HL-60 (cell line): Measurements from ENCODE around the gene KLHL18.
"Not testable (repeated sequence)": the region's sequence is repeated elsewhere in the genome, so short reads cannot be mapped to it uniquely, and the experiment has no call there.

ENCODE experiments used
- DNase-seq, 2 experiments: peaks; one replicate each; pipeline ENCODE4 v3.0.0-alpha.2; 2010 to 2020; ENCODE audit warnings: low read depth in 1 of 2, low spot score in 1 of 2
- H3K27ac ChIP-seq: fragments of 250-450 bp; sonication (Bioruptor Pico); replicated peaks from 2 replicates; pipeline ENCODE4 v1.5.1; 2020; ENCODE audit warnings: mild to moderate bottlenecking, moderate library complexity
- H3K27me3 ChIP-seq: fragments of 250-450 bp; sonication (Bioruptor Pico); 2 replicates; pipeline ENCODE4 v1.5.1; 2021; ENCODE audit warnings: mild to moderate bottlenecking, moderate library complexity; ENCODE audit not compliant: insufficient read depth, poor library complexity, severe bottlenecking
- H3K4me3 ChIP-seq: replicated peaks from 2 replicates; pipeline ENCODE4 v1.5.1; 2011; ENCODE audit warnings: mild to moderate bottlenecking, control low read depth, low read length; ENCODE audit not compliant: insufficient read depth
- CTCF ChIP-seq: IDR thresholded peaks from one replicate; pipeline ENCODE4 v1.5.1; 2011; ENCODE audit warnings: low read length, control low read depth, inconsistent platforms; ENCODE audit not compliant: insufficient read depth
- GABPA ChIP-seq: IDR thresholded peaks from 2 replicates; pipeline ENCODE4 v1.6.1; 2012; ENCODE audit warnings: low read depth
- POLR2AphosphoS5 ChIP-seq: IDR thresholded peaks from 2 replicates; pipeline ENCODE4 v1.6.1; 2012; ENCODE audit warnings: low read depth
- REST ChIP-seq: IDR thresholded peaks from 2 replicates; pipeline ENCODE4 v1.6.1; 2012; ENCODE audit warnings: low read depth; ENCODE audit not compliant: insufficient replicate concordance
- SPI1 ChIP-seq: IDR thresholded peaks from 2 replicates; pipeline ENCODE4 v1.6.1; 2012; ENCODE audit warnings: low read depth, mild to moderate bottlenecking, borderline replicate concordance

KLHL18 gene

GRCh38 chr3:47288966-47289910, 6.5 kb downstream of the KLHL18 start:
- Histone ChIP-seq H3K4me3 (no peak overlapping the region), H3K27ac (peak overlapping the region; percentile 33; the same call in 1 of the 2 replicates), H3K27me3 (no peaks in the 10 kb centered on the region)
- peak; percentile 68 to 70 for DNase-seq
- TF ChIP-seq GABPA = no peak
- TF ChIP-seq SPI1 = peak; percentile 13; the same call in 1 of the 2 replicates

- H3K4me3 ChIP-seq = no peak overlapping the region
- no peak for DNase-seq
- no peak for TF ChIP-seq CTCF
- no peak for TF ChIP-seq SPI1
- TF ChIP-seq GABPA = no peak
- TF ChIP-seq POLR2AphosphoS5 = no peak
- H3K27me3 ChIP-seq = no peaks in the 10 kb centered on the region
- no peak overlapping the region for H3K27ac ChIP-seq
Observed at GRCh38 chr3:47291158-47291753, 8.5 kb downstream of the KLHL18 start.

- not testable (repeated sequence) for H3K27ac ChIP-seq, H3K27me3 ChIP-seq, DNase-seq, H3K4me3 ChIP-seq
Observed at GRCh38 chr3:47291754-47292420, 9.1 kb downstream of the KLHL18 start.

- Histone ChIP-seq H3K27me3 (no peaks in the 10 kb centered on the region), H3K4me3 (no peak overlapping the region), H3K27ac (no peak overlapping the region)
- no peak for DNase-seq
- no peak for TF ChIP-seq CTCF
- no peak for TF ChIP-seq POLR2AphosphoS5
- no peak for TF ChIP-seq SPI1
- no peak for TF ChIP-seq GABPA
- TF ChIP-seq REST = no peak
Observed at GRCh38 chr3:47293822-47294221, 11.1 kb downstream of the KLHL18 start.

- no peak for TF ChIP-seq CTCF
- TF ChIP-seq GABPA = no peak
- TF ChIP-seq SPI1 = no peak
- TF ChIP-seq POLR2AphosphoS5 = no peak
- no peak for TF ChIP-seq REST
- Histone ChIP-seq H3K27ac (no peak overlapping the region), H3K27me3 (no peaks in the 10 kb centered on the region), H3K4me3 (no peak overlapping the region)
- no peak for DNase-seq
Observed at GRCh38 chr3:47294392-47294791, 11.6 kb downstream of the KLHL18 start.
